GM12801 (cell line): ENCODE data around the gene ZNF581.

Experiments
- CTCF ChIP-seq: IDR thresholded peaks from one replicate; pipeline ENCODE4 v1.5.1; 2011; ENCODE audit warnings: control low read depth; ENCODE audit not compliant: insufficient read length; ENCODE audit errors: extremely low read depth

Gene ZNF581

GRCh38 chr19:55636723-55637122 lies 6.7 kb upstream of the ZNF581 start:
- TF ChIP-seq CTCF, result no peak

DNA sequence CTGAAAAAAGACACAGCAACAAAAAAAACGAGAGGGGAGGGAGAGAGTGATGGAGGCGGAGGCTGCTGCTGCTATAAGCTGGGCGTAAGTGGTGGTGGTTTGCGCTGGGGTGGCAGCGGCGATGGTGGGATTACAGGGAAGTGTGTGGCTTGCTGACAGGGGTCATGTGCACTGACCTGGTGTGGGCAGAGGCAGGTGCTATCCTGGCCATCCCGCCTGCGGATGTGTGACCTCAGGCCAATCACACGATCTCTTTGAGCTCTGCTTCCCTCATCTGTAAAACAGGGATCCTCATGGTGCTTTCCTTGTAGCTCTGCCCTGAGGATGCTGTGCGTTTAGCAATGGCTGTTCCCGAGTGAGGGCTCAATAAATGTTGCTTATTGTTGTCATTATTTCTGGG lies 5.9 kb upstream of the ZNF581 start:
- TF ChIP-seq CTCF, result no peak

DNA sequence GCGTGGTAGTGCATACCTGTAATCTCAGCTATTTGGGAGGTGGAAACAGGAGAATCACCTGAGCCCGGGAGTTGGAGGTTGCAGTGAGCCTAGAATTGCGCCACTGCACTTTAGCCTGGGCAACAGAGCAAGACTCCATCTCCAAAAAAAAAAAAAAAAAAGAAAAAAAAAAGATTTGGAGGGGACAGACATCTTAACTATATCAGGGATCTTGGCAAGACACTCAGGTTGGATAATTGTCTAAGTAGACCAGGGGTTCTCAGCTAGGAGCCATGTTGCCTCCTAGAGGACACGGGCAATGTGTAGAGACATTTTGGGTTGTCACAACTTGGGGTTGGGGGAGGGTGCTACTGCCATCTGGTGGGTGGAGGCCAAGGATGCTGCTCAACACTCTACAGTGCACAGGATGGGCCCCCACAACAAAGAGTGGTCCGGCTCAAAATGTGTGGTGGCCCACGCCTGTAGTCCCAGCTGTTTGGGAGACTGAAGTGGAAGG lies 4.5 kb upstream of the ZNF581 start:
- no peak for TF ChIP-seq CTCF

DNA sequence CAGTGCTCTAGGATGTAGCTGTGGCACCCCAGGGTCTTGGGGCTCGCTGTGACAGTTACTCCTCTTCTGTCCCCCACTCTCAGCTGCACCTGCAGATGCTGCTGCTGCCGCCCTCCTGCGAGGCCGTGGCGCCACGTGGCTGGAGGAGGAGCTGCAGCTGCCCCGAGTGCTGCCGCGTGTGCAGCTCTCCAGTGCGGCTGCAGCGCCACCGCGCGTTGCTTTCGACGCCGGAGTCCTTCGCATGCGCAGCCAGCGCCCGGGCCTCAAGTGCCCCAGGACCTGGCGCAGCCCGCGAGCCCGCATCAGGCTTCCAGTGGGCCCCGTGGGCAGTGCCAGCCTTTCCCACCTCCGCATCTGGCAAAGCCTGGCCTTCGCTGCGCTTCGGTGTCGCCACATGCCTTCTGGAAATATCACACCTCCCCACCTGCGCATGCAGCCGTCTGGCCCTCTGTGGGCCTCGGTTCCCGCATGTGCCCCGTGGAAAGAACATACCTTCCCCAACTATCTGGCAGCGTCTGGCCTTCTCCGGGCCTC lies 3.3 kb upstream of the ZNF581 start:
- no peak for TF ChIP-seq CTCF

GRCh38 chr19:55640577-55641425 lies 2.6 kb upstream of the ZNF581 start, which contains the start of gene ZNF580:
TSS of gene ZNF580 (plus strand) at chr19:55641002. CDS start at chr19:55642509, 1,507 bp downstream.
- no peak for TF ChIP-seq CTCF

GRCh38 chr19:55641426-55642152 lies 1.9 kb upstream of the ZNF581 start:
- TF ChIP-seq CTCF, result no peak
